ENCODE measurements around the gene NLGN1. TPM values are rescaled to one million over a fixed set of nuclear protein-coding genes. Genes with fewer than 3 reads are reported as not detected.

Gene NLGN1
- total RNA-seq (2022; extraction: Qiagen RNA extraction; ENCODE audit: low read depth): not detected in 5 replicates

GRCh38 chr3:173397161-173398110, at the start of gene NLGN1:
TSS of gene NLGN1 (plus strand) at chr3:173397744.

All from A549 treated with ZK216348 at 1 μM for 4 hours (cell line).